ENCODE results near the gene SP140L. TPM values are rescaled to one million over a fixed set of nuclear protein-coding genes. Genes with fewer than 3 reads are reported as not detected.
A peak's percentile ranks its signal among the peaks of the same experiment; 100 is the strongest.
"Not testable (repeated sequence)": the region's sequence is repeated elsewhere in the genome, so short reads cannot be mapped to it uniquely, and the experiment has no call there.

The SP140L gene
- 2.7 and 3.4 TPM in 2 replicates for total RNA-seq
- long read RNA-seq, partial matches to known transcripts: 0 of 6 reads
- long read RNA-seq, other reads (novel, unspliced or antisense): 4 of 6 reads

- H3K4me3 Mint-ChIP-seq (ENCODE audit: low read depth): no peak within 1 kb of the TSS
- no peaks in the 10 kb centered on the region for H3K36me3 Mint-ChIP-seq (ENCODE audit: insufficient read depth)
- no peak for DNase-seq (ENCODE audit: low spot score, unreplicated experiment)
- TF ChIP-seq CTCF (IDR thresholded peaks at IDR 0.05; ENCODE audit: unreplicated experiment): no peak
- H3K4me1 Mint-ChIP-seq (ENCODE audit: low read depth): peaks cover 6% of the 10 kb centered on the region
- H3K27me3 Mint-ChIP-seq: no peaks in the 10 kb centered on the region
- peaks cover 10% of the 10 kb centered on the region for H3K9me3 Mint-ChIP-seq (ENCODE audit: low read depth)
- peak within 1 kb of the TSS; percentile 88 for H3K27ac Mint-ChIP-seq
Observed at GRCh38 chr2:230326453-230327417, at the start of gene SP140L. TSS of gene SP140L (plus strand) at chr2:230327193. CDS start at chr2:230327270, 77 bp downstream.

- H3K27me3 Mint-ChIP-seq: no peaks in the 10 kb centered on the region
- no peak overlapping the region for H3K27ac Mint-ChIP-seq
- H3K36me3 Mint-ChIP-seq (ENCODE audit: insufficient read depth): no peaks in the 10 kb centered on the region
- peaks cover 4% of the 10 kb centered on the region for H3K9me3 Mint-ChIP-seq (ENCODE audit: low read depth)
- DNase-seq (ENCODE audit: low spot score, unreplicated experiment): no peak
- H3K4me3 Mint-ChIP-seq (ENCODE audit: low read depth): no peak overlapping the region
- H3K4me1 Mint-ChIP-seq (ENCODE audit: low read depth): peaks cover 6% of the 10 kb centered on the region
- no peak for TF ChIP-seq CTCF (IDR thresholded peaks at IDR 0.05; ENCODE audit: unreplicated experiment)
Observed at GRCh38 chr2:230282936-230283335, 44.1 kb upstream of the SP140L start.

GRCh38 chr2:230286048-230286447, 40.9 kb upstream of the SP140L start:
- peaks cover 6% of the 10 kb centered on the region for H3K4me1 Mint-ChIP-seq (ENCODE audit: low read depth)
- H3K4me3 Mint-ChIP-seq (ENCODE audit: low read depth): no peak overlapping the region
- no peaks in the 10 kb centered on the region for H3K9me3 Mint-ChIP-seq (ENCODE audit: low read depth)
- H3K27ac Mint-ChIP-seq: no peak overlapping the region
- no peaks in the 10 kb centered on the region for H3K27me3 Mint-ChIP-seq
- no peak for TF ChIP-seq CTCF (IDR thresholded peaks at IDR 0.05; ENCODE audit: unreplicated experiment)
- no peaks in the 10 kb centered on the region for H3K36me3 Mint-ChIP-seq (ENCODE audit: insufficient read depth)
- no peak for DNase-seq (ENCODE audit: low spot score, unreplicated experiment)

GRCh38 chr2:230289311-230289710, 37.7 kb upstream of the SP140L start:
- H3K9me3 Mint-ChIP-seq (ENCODE audit: low read depth); H3K4me1 Mint-ChIP-seq (ENCODE audit: low read depth); H3K27ac Mint-ChIP-seq; H3K36me3 Mint-ChIP-seq (ENCODE audit: insufficient read depth); DNase-seq (ENCODE audit: low spot score, unreplicated experiment); H3K4me3 Mint-ChIP-seq (ENCODE audit: low read depth); H3K27me3 Mint-ChIP-seq: not testable (repeated sequence)

- H3K27me3 Mint-ChIP-seq: no peaks in the 10 kb centered on the region
- peaks cover 4% of the 10 kb centered on the region for H3K9me3 Mint-ChIP-seq (ENCODE audit: low read depth)
- H3K4me3 Mint-ChIP-seq (ENCODE audit: low read depth): no peak overlapping the region
- no peak for TF ChIP-seq CTCF (IDR thresholded peaks at IDR 0.05; ENCODE audit: unreplicated experiment)
- H3K4me1 Mint-ChIP-seq (ENCODE audit: low read depth): no peaks in the 10 kb centered on the region
- DNase-seq (ENCODE audit: low spot score, unreplicated experiment): no peak
- no peaks in the 10 kb centered on the region for H3K36me3 Mint-ChIP-seq (ENCODE audit: insufficient read depth)
- no peak overlapping the region for H3K27ac Mint-ChIP-seq
Observed at GRCh38 chr2:230295192-230295591, 31.8 kb upstream of the SP140L start.
